Measurements from ENCODE around the gene AZU1.
"Not testable (repeated sequence)": the region's sequence is repeated elsewhere in the genome, so short reads cannot be mapped to it uniquely, and the experiment has no call there.

AZU1 gene

GRCh38 chr19:873561-874041, 46.0 kb downstream of the AZU1 start:
- no peak for DNase-seq (ENCODE audit: low read depth)

GRCh38 chr19:875265-875879, 47.7 kb downstream of the AZU1 start:
- DNase-seq (ENCODE audit: low read depth): no peak

GRCh38 chr19:876089-876488, 48.5 kb downstream of the AZU1 start:
- DNase-seq (ENCODE audit: low read depth): no peak

- no peak for DNase-seq (ENCODE audit: low read depth)
These were observed 49.2 kb downstream of the AZU1 start for GRCh38 chr19:876780-877314.

- DNase-seq (ENCODE audit: low read depth): not testable (repeated sequence)
These were observed 50.5 kb downstream of the AZU1 start for GRCh38 chr19:877992-878660.

- DNase-seq (ENCODE audit: low read depth): not testable (repeated sequence)
These were observed 51.3 kb downstream of the AZU1 start for GRCh38 chr19:878751-879561.

- DNase-seq (ENCODE audit: low read depth): no peak
These were observed 52.2 kb downstream of the AZU1 start for GRCh38 chr19:879711-880438.
